Liver (tissue), 9 donors: ENCODE results near the gene IRF8. TPM values are rescaled to one million over a fixed set of nuclear protein-coding genes. Genes with fewer than 3 reads are reported as not detected.

Experiments
- DNase-seq: peaks from one replicate; pipeline ENCODE4 v3.0.0-alpha.2; 2017; ENCODE audit warnings: low spot score
- H3K27ac ChIP-seq, 2 donors: one replicate each; pipeline ENCODE4 v1.7.0; 2013; ENCODE audit warnings: inconsistent platforms in 2 of 2, low read length in 2 of 2, control low read depth in 1 of 2, low read depth in 1 of 2, mild to moderate bottlenecking in 1 of 2
- H3K27me3 ChIP-seq, 4 donors: one replicate each; pipeline versions ENCODE4 v1.6.1 to v1.7.0; 2013; ENCODE audit warnings: low read length in 3 of 4, inconsistent platforms in 1 of 4, mild to moderate bottlenecking in 1 of 4, moderate library complexity in 1 of 4; ENCODE audit not compliant: control insufficient read depth in 4 of 4, insufficient read depth in 4 of 4
- H3K36me3 ChIP-seq, 4 donors: one replicate each; pipeline versions ENCODE4 v1.6.1 to v1.7.0; 2013; ENCODE audit warnings: low read length in 3 of 4, mild to moderate bottlenecking in 3 of 4, low read depth in 1 of 4, moderate library complexity in 1 of 4; ENCODE audit not compliant: control insufficient read depth in 4 of 4, insufficient read depth in 3 of 4
- H3K4me1 ChIP-seq, 4 donors: one replicate each; pipeline versions ENCODE4 v1.6.1 to v1.7.0; 2013; ENCODE audit warnings: low read length in 3 of 4, mild to moderate bottlenecking in 3 of 4, moderate library complexity in 1 of 4; ENCODE audit not compliant: control insufficient read depth in 4 of 4, insufficient read depth in 4 of 4
- H3K4me3 ChIP-seq, 3 donors: one replicate each; pipeline versions ENCODE4 v1.6.1 to v1.7.0; 2013; ENCODE audit warnings: low read length in 3 of 3, control low read depth in 1 of 3, low read depth in 1 of 3, mild to moderate bottlenecking in 1 of 3
- H3K9ac ChIP-seq, 2 donors: one replicate each; pipeline ENCODE4 v1.7.0; 2013; ENCODE audit warnings: low read length in 2 of 2, mild to moderate bottlenecking in 2 of 2, moderate library complexity in 2 of 2, control low read depth in 1 of 2, low read depth in 1 of 2
- H3K9me3 ChIP-seq, 4 donors: one replicate each; pipeline versions ENCODE4 v1.6.1 to v1.7.0; 2013; ENCODE audit warnings: low read length in 3 of 4; ENCODE audit not compliant: control insufficient read depth in 4 of 4
- EGR1 ChIP-seq, 2 donors: IDR thresholded peaks; 2 replicates each; pipeline ENCODE4 v1.6.1; 2016 to 2018; ENCODE audit warnings: antibody characterized with exemption in 2 of 2, low read depth in 2 of 2
- FOXA2 ChIP-seq: IDR thresholded peaks from 2 replicates; pipeline ENCODE4 v1.6.1; 2016; ENCODE audit warnings: antibody characterized with exemption
- HNF4A ChIP-seq, 2 donors: conservative IDR thresholded peaks; 2 replicates each; pipeline ENCODE4 v1.6.1; 2016; ENCODE audit warnings: antibody characterized with exemption in 2 of 2, mild to moderate bottlenecking in 2 of 2
- JUND ChIP-seq, 2 donors: IDR thresholded peaks; 2 replicates each; pipeline ENCODE4 v1.6.1; 2016; ENCODE audit warnings: antibody characterized with exemption in 2 of 2
- MAX ChIP-seq: IDR thresholded peaks from 2 replicates; pipeline ENCODE4 v1.6.1; 2016; ENCODE audit warnings: antibody characterized with exemption
- NR2F2 ChIP-seq: IDR thresholded peaks from 2 replicates; pipeline ENCODE4 v1.6.1; 2016; ENCODE audit warnings: antibody characterized with exemption
- RAD21 ChIP-seq, 2 donors: IDR thresholded peaks; 2 replicates each; pipeline ENCODE4 v1.6.1; 2016; ENCODE audit warnings: antibody characterized with exemption in 2 of 2, mild to moderate bottlenecking in 2 of 2
- REST ChIP-seq: IDR thresholded peaks from 2 replicates; pipeline ENCODE4 v1.6.1; 2016; ENCODE audit warnings: antibody characterized with exemption, mild to moderate bottlenecking
- SP1 ChIP-seq: IDR thresholded peaks from 2 replicates; pipeline ENCODE4 v1.6.1; 2018; ENCODE audit warnings: antibody characterized with exemption, mild to moderate bottlenecking
- TAF1 ChIP-seq: conservative IDR thresholded peaks from 2 replicates; pipeline ENCODE4 v1.6.1; 2016; ENCODE audit warnings: antibody characterized with exemption, mild to moderate bottlenecking
- YY1 ChIP-seq: IDR thresholded peaks from 2 replicates; pipeline ENCODE4 v1.6.1; 2016; ENCODE audit warnings: antibody characterized with exemption, mild to moderate bottlenecking
- ZBTB33 ChIP-seq: IDR thresholded peaks from 2 replicates; pipeline ENCODE4 v1.6.1; 2016; ENCODE audit warnings: antibody characterized with exemption
- WGBS: extraction: QIAGEN DNeasy Blood & Tissue Kit; methylation state at CpG from one replicate; pipeline ENCODE4 v1.1.7; 2013; 5-methylcytosine and 5-hydroxymethylcytosine counted together
- polyA plus RNA-seq, 2 donors: library from polyadenylated mRNA; stranded (reverse) in 1 of 2; unstranded in 1 of 2; fragments of 200-250 nt in 1 of 2; fragments of >200 nt in 1 of 2; fragmentation: Nextera tagmentation in 1 of 2; extraction: Ambion mirVana in 1 of 2; gene quantifications; one replicate each; pipeline versions ENCODE4 v1.2.1 to v1.2.3, GENCODE V29; 2013 to 2015
- total RNA-seq, 2 donors: library from RNA; depleted of rRNA; stranded (reverse); fragments of >200 nt; gene quantifications; one replicate each; pipeline ENCODE4 v1.2.3, GENCODE V29; 2014
- donor health status: healthy.
- donor health status: healthy.
- donor health status: healthy.
- donor health status: healthy.
- donor health status: healthy.

Gene IRF8
- total and polyA plus RNA-seq, 4 donors, result 5.1 to 25.8 (median 12.3) TPM

GRCh38 chr16:85930301-85930700 lies 31.3 kb downstream of the IRF8 start:
- Histone ChIP-seq H3K27ac (no peak overlapping the region), H3K4me1 (peaks cover 0 to 15% (median 6%) of the 10 kb centered on the region in 4 donors), H3K27me3 (no peaks in the 10 kb centered on the region), H3K4me3 (no peak overlapping the region), H3K9me3 (no peaks in the 10 kb centered on the region), H3K36me3 (no peaks in the 10 kb centered on the region), H3K9ac (no peak overlapping the region)
- TF ChIP-seq SP1, result no peak
- DNase-seq, result no peak
- WGBS, result 91% methylated on average over 15 of the region's 15 CpGs

GRCh38 chr16:85931596-85932402 lies 32.8 kb downstream of the IRF8 start:
- no peak overlapping the region for H3K9ac ChIP-seq
- no peaks in the 10 kb centered on the region for H3K36me3 ChIP-seq
- no peaks in the 10 kb centered on the region for H3K27me3 ChIP-seq
- H3K4me3 ChIP-seq, result no peak overlapping the region
- WGBS, result 89% methylated on average over 23 of the region's 23 CpGs
- H3K27ac ChIP-seq, result no peak overlapping the region
- no peak for TF ChIP-seq MAX
- TF ChIP-seq REST, result no peak
- TF ChIP-seq TAF1, result no peak
- TF ChIP-seq NR2F2, result no peak
- TF ChIP-seq ZBTB33, result no peak
- no peak for TF ChIP-seq FOXA2
- TF ChIP-seq YY1, result no peak
- no peak for TF ChIP-seq HNF4A (conservative IDR thresholded peaks at IDR 0.05)
- no peak for TF ChIP-seq EGR1 (IDR thresholded peaks at IDR 0.05; ENCODE audit: low read depth in 2 of 2)
- TF ChIP-seq JUND (IDR thresholded peaks at IDR 0.05), result no peak
- TF ChIP-seq RAD21 (IDR thresholded peaks at IDR 0.05), result no peak
- DNase-seq, result no peak
- no peaks in the 10 kb centered on the region for H3K9me3 ChIP-seq
- H3K4me1 ChIP-seq, result peaks cover 0 to 15% (median 6%) of the 10 kb centered on the region in 4 donors

GRCh38 chr16:85934210-85934609 lies 35.2 kb downstream of the IRF8 start:
- H3K9ac ChIP-seq, result no peak overlapping the region
- 90% methylated on average over 9 of the region's 9 CpGs for WGBS
- no peaks in the 10 kb centered on the region for H3K27me3 ChIP-seq
- no peak for DNase-seq
- no peak overlapping the region for H3K27ac ChIP-seq
- H3K9me3 ChIP-seq, result no peaks in the 10 kb centered on the region
- H3K4me3 ChIP-seq, result no peak overlapping the region
- H3K4me1 ChIP-seq, result peaks cover 0 to 4% (median 2%) of the 10 kb centered on the region in 4 donors
- TF ChIP-seq NR2F2, result no peak
- TF ChIP-seq FOXA2, result no peak
- H3K36me3 ChIP-seq, result no peaks in the 10 kb centered on the region
